UCSD-AML1 (cell line): ENCODE data around the gene SPATA31A3.
"Not testable (repeated sequence)": the region's sequence is repeated elsewhere in the genome, so short reads cannot be mapped to it uniquely, and the experiment has no call there.

Source experiments
- DNase-seq: peaks from one replicate; lab custom pipeline; 2025; ENCODE audit not compliant: unreplicated experiment; lab: John Stamatoyannopoulos, UW

SPATA31A3 gene

GRCh38 chr9:66992450-66992849 is at the start of gene SPATA31A3:
SPATA31A3 (minus strand) TSS chr9:66992550; CDS start chr9:66992521, 29 bp downstream.
- DNase-seq = not testable (repeated sequence)

- DNase-seq = not testable (repeated sequence)
Measured at GRCh38 chr9:66952576-66952975, 39.8 kb downstream of the SPATA31A3 start.

- not testable (repeated sequence) for DNase-seq
Measured at GRCh38 chr9:66942400-66943155, 49.8 kb downstream of the SPATA31A3 start.

- not testable (repeated sequence) for DNase-seq
Measured at GRCh38 chr9:66939878-66940830, 52.2 kb downstream of the SPATA31A3 start.

- DNase-seq = not testable (repeated sequence)
Measured at GRCh38 chr9:66938322-66938721, 54.0 kb downstream of the SPATA31A3 start.

- DNase-seq = not testable (repeated sequence)
Measured at GRCh38 chr9:66937662-66938061, 54.7 kb downstream of the SPATA31A3 start.
